Stimulated activated CD4-positive, alpha-beta T cell treated with anti-CD3 and anti-CD28 coated beads, Interleukin-15, amount 100 ng/mL, for 1 hour (primary cell): ENCODE data around the gene ACSF3.

Experiments
- DNase-seq, 2 donors: peaks; one replicate each; pipeline ENCODE4 v3.0.0-alpha.2; 2020; ENCODE audit warnings: low read depth in 1 of 2, low spot score in 1 of 2

ACSF3 gene

GRCh38 chr16:89108416-89108815 lies 14.8 kb downstream of the ACSF3 start:
- no peak for DNase-seq

GRCh38 chr16:89110641-89111040 lies 17.0 kb downstream of the ACSF3 start:
- no peak for DNase-seq

- DNase-seq: no peak
These were observed 17.6 kb downstream of the ACSF3 start for GRCh38 chr16:89111263-89111662.

- no peak for DNase-seq
These were observed 18.9 kb downstream of the ACSF3 start for GRCh38 chr16:89112377-89113151.

GRCh38 chr16:89113152-89113547 lies 19.5 kb downstream of the ACSF3 start:
- no peak for DNase-seq

- DNase-seq: no peak
These were observed 20.0 kb downstream of the ACSF3 start for GRCh38 chr16:89113661-89114060.

- no peak for DNase-seq
These were observed 20.7 kb downstream of the ACSF3 start for GRCh38 chr16:89114159-89114981.

- peak; percentile 60 to 67 for DNase-seq
These were observed 21.7 kb downstream of the ACSF3 start for GRCh38 chr16:89115216-89115861.

GRCh38 chr16:89116341-89117226 lies 22.9 kb downstream of the ACSF3 start:
- no peak for DNase-seq

- DNase-seq: no peak
These were observed 23.7 kb downstream of the ACSF3 start for GRCh38 chr16:89117227-89117974.

GRCh38 chr16:89117975-89118289 lies 24.3 kb downstream of the ACSF3 start:
- DNase-seq: no peak

GRCh38 chr16:89118361-89119165 lies 24.9 kb downstream of the ACSF3 start:
- DNase-seq: no peak

- no peak for DNase-seq
These were observed 25.5 kb downstream of the ACSF3 start for GRCh38 chr16:89119166-89119621.

- no peak for DNase-seq
These were observed 26.0 kb downstream of the ACSF3 start for GRCh38 chr16:89119661-89120141.

GRCh38 chr16:89120281-89120680 lies 26.6 kb downstream of the ACSF3 start:
- no peak for DNase-seq

- DNase-seq: no peak
These were observed 27.3 kb downstream of the ACSF3 start for GRCh38 chr16:89120921-89121351.

- no peak for DNase-seq
These were observed 28.2 kb downstream of the ACSF3 start for GRCh38 chr16:89121691-89122321.

- DNase-seq: peak; percentile 35 to 36
These were observed 28.7 kb downstream of the ACSF3 start for GRCh38 chr16:89122322-89122851.
